Kidney glomerular epithelial cell (primary cell): Measurements from ENCODE around the gene HIVEP3.
"Not testable (repeated sequence)": the region's sequence is repeated elsewhere in the genome, so short reads cannot be mapped to it uniquely, and the experiment has no call there.

ENCODE experiments used
- DNase-seq: peaks from one replicate; lab custom pipeline; 2025; lab: John Stamatoyannopoulos, UW

Gene HIVEP3

GRCh38 chr1:41711581-41711980 lies 207.1 kb downstream of the HIVEP3 start:
- no peak for DNase-seq

- no peak for DNase-seq
These were observed 207.7 kb downstream of the HIVEP3 start for GRCh38 chr1:41710980-41711379.

GRCh38 chr1:41709873-41710272 lies 208.8 kb downstream of the HIVEP3 start:
- no peak for DNase-seq

- DNase-seq = no peak
These were observed 209.4 kb downstream of the HIVEP3 start for GRCh38 chr1:41709331-41709730.

- DNase-seq = no peak
These were observed 210.4 kb downstream of the HIVEP3 start for GRCh38 chr1:41708332-41708731.

- DNase-seq = no peak
These were observed 210.9 kb downstream of the HIVEP3 start for GRCh38 chr1:41707793-41708192.

GRCh38 chr1:41705798-41706197 lies 212.9 kb downstream of the HIVEP3 start:
- DNase-seq = no peak

GRCh38 chr1:41704196-41704595 lies 214.5 kb downstream of the HIVEP3 start:
- DNase-seq = no peak

- no peak for DNase-seq
These were observed 216.0 kb downstream of the HIVEP3 start for GRCh38 chr1:41702771-41703170.

- no peak for DNase-seq
These were observed 217.7 kb downstream of the HIVEP3 start for GRCh38 chr1:41700986-41701535.

GRCh38 chr1:41700581-41700980 lies 218.1 kb downstream of the HIVEP3 start:
- DNase-seq = no peak

- no peak for DNase-seq
These were observed 218.9 kb downstream of the HIVEP3 start for GRCh38 chr1:41699861-41700248.

- no peak for DNase-seq
These were observed 219.5 kb downstream of the HIVEP3 start for GRCh38 chr1:41698916-41699860.

GRCh38 chr1:41696381-41696780 lies 222.3 kb downstream of the HIVEP3 start:
- DNase-seq = no peak

- no peak for DNase-seq
These were observed 223.5 kb downstream of the HIVEP3 start for GRCh38 chr1:41695118-41695745.

- DNase-seq = not testable (repeated sequence)
These were observed 226.8 kb downstream of the HIVEP3 start for GRCh38 chr1:41691966-41692365.

GRCh38 chr1:41691424-41691823 lies 227.3 kb downstream of the HIVEP3 start:
- no peak for DNase-seq

- DNase-seq = no peak
These were observed 228.4 kb downstream of the HIVEP3 start for GRCh38 chr1:41690331-41690730.

- DNase-seq = no peak
These were observed 229.2 kb downstream of the HIVEP3 start for GRCh38 chr1:41689558-41689981.

GRCh38 chr1:41689139-41689538 lies 229.6 kb downstream of the HIVEP3 start:
- no peak for DNase-seq

GRCh38 chr1:41687007-41687406 lies 231.7 kb downstream of the HIVEP3 start:
- DNase-seq = no peak

- DNase-seq = no peak
These were observed 234.8 kb downstream of the HIVEP3 start for GRCh38 chr1:41683681-41684500.
